H1 (cell line): ENCODE measurements around the gene TMTC4. TPM values are rescaled to one million over a fixed set of nuclear protein-coding genes. Genes with fewer than 3 reads are reported as not detected.

Source experiments
- HDAC2 ChIP-seq, 2 experiments: fragments of 300-600 bp in 1 of 2; sonication (generic) in 1 of 2; IDR thresholded peaks; 2 replicates each; pipeline ENCODE4 v1.6.1; 2011 to 2012; ENCODE audit warnings: low read depth in 2 of 2, low read length in 2 of 2, mild to moderate bottlenecking in 2 of 2, moderate library complexity in 2 of 2, borderline replicate concordance in 1 of 2, inconsistent platforms in 1 of 2
- SP1 ChIP-seq: IDR thresholded peaks from 2 replicates; pipeline ENCODE4 v1.6.1; 2011; ENCODE audit warnings: low read depth, low read length
- TBP ChIP-seq: IDR thresholded peaks from 2 replicates; pipeline ENCODE4 v1.6.1; 2011; ENCODE audit warnings: low read depth, low read length, improper control_type of control experiment
- polyA plus RNA-seq, 7 experiments: library from polyadenylated mRNA; depleted of rRNA in 3 of 7; stranded (reverse) in 5 of 7; unstranded in 2 of 7; fragments of >200 nt in 5 of 7; fragments of 200-250 nt in 2 of 7; gene quantifications; 1 replicate in 5 of 7; 2 replicates in 1 of 7; 4 replicates in 1 of 7; pipeline versions ENCODE4 v1.2.1 to v1.2.3, GENCODE V29; 2011 to 2013; ENCODE audit warnings: missing spikeins in 2 of 7, mixed read lengths in 2 of 7
- total RNA-seq: library from RNA; stranded (reverse); fragmentation: NEBNext Ultra II Directional; extraction: Animal tissue kit (Norgen Biotek cat#: 25700); gene quantifications from 2 replicates; pipeline ENCODE4 v1.2.1, GENCODE V29; 2021

TMTC4 gene
- total and polyA plus RNA-seq, 2 of the 8 experiments (the other 6 are each of a cell fraction or from before 2014, with no cell fraction given): 26.3 to 42.6 TPM

GRCh38 chr13:100646871-100647270 is 27.7 kb downstream of the TMTC4 start (continued):
- TF ChIP-seq SP1 (no peak), TBP (no peak), HDAC2 (IDR thresholded peaks at IDR 0.05; ENCODE audit: borderline replicate concordance in 1 of 2, low read depth in 2 of 2, low read length in 2 of 2) (no peak)
